Endothelial cell of umbilical vein (primary cell): ENCODE measurements around the gene B3GNT3. TPM values are rescaled to one million over a fixed set of nuclear protein-coding genes. Genes with fewer than 3 reads are reported as not detected.
"Not testable (repeated sequence)": the region's sequence is repeated elsewhere in the genome, so short reads cannot be mapped to it uniquely, and the experiment has no call there.

Experiments
- BruUV-seq: library from RNA; stranded (reverse); fragments of 400-500 nt; replicated peaks from 2 replicates; lab custom pipeline; 2021; lab: Mats Ljungman, UMichigan
- CTCF ChIA-PET: fragments of 300-600, 350-600 bp; sonication (Branson Sonifier 250); formaldehyde crosslinking; loops from one replicate; lab custom pipeline; 2021; ENCODE audit warnings: antibody characterized with exemption, inconsistent platforms; lab: Charles Lee
- POLR2A ChIA-PET: fragments of 300-600, 350-600 bp; sonication (Branson Sonifier 250); formaldehyde crosslinking; loops from one replicate; lab custom pipeline; 2021; ENCODE audit warnings: antibody characterized with exemption, inconsistent platforms; lab: Charles Lee
- DNase-seq: peaks from one replicate; pipeline ENCODE4 v3.0.0-alpha.2; 2011; ENCODE audit warnings: low read depth, low spot score
- FAIRE-seq: peaks from 2 replicates; lab custom pipeline; 2011; peaks lifted over from hg19 to GRCh38; lab: Jason Lieb, UNC
- H2AFZ ChIP-seq: 2 replicates; pipeline ENCODE4 v1.6.0; 2012; ENCODE audit warnings: low read depth, low read length, control low read depth, inconsistent platforms
- H3K27ac ChIP-seq: 2 replicates; pipeline ENCODE4 v1.5.1; 2011; ENCODE audit warnings: low read depth, mild to moderate bottlenecking, control low read depth, low read length, moderate library complexity; ENCODE audit not compliant: insufficient read depth
- H3K27me3 ChIP-seq, 2 experiments: 2 replicates each; pipeline versions ENCODE4 v1.6.0 to v1.6.1; 2011; ENCODE audit warnings: low read length in 2 of 2, mixed read lengths in 1 of 2; ENCODE audit not compliant: control insufficient read depth in 2 of 2, insufficient read depth in 2 of 2
- H3K36me3 ChIP-seq, 2 experiments: 2 replicates in 1 of 2; 3 replicates in 1 of 2; pipeline ENCODE4 v1.5.1; 2011; ENCODE audit warnings: low read length in 2 of 2, mild to moderate bottlenecking in 1 of 2, moderate library complexity in 1 of 2; ENCODE audit not compliant: control insufficient read depth in 2 of 2, insufficient read depth in 2 of 2; ENCODE audit errors: extremely low read depth in 1 of 2
- H3K4me1 ChIP-seq: 3 replicates; pipeline ENCODE4 v1.5.1; 2011; ENCODE audit warnings: mild to moderate bottlenecking, low read length; ENCODE audit not compliant: control insufficient read depth, insufficient read depth; ENCODE audit errors: extremely low read depth
- H3K4me2 ChIP-seq: 2 replicates; pipeline ENCODE4 v1.6.1; 2011; ENCODE audit warnings: low read length, control low read depth, mixed read lengths; ENCODE audit not compliant: insufficient read depth
- H3K4me3 ChIP-seq, 3 experiments: fragments of 200-600 bp in 1 of 3; sonication (generic), shearing (Covaris generic) in 1 of 3; replicated peaks in 1 of 3; 2 replicates each; pipeline ENCODE4 v1.5.1; 2011 to 2016; ENCODE audit warnings: control low read depth in 3 of 3, low read length in 3 of 3, mild to moderate bottlenecking in 2 of 3, inconsistent platforms in 1 of 3, low read depth in 1 of 3, moderate library complexity in 1 of 3; ENCODE audit not compliant: insufficient read depth in 1 of 3
- H3K79me2 ChIP-seq: 2 replicates; pipeline ENCODE4 v1.6.0; 2012; ENCODE audit warnings: low read length, inconsistent platforms; ENCODE audit not compliant: control insufficient read depth, insufficient read depth
- H3K9ac ChIP-seq: replicated peaks from 2 replicates; pipeline ENCODE3; 2011; ENCODE audit warnings: low read length, control low read depth; ENCODE audit not compliant: insufficient read depth; ENCODE audit errors: extremely low read depth
- H3K9me1 ChIP-seq: replicated peaks from 3 replicates; pipeline ENCODE4 v1.6.0; 2011; ENCODE audit warnings: mild to moderate bottlenecking, low read length; ENCODE audit not compliant: control insufficient read depth, insufficient read depth; ENCODE audit errors: extremely low read depth
- H3K9me3 ChIP-seq: replicated peaks from 2 replicates; pipeline ENCODE4 v1.5.1; 2012; ENCODE audit warnings: low read length, inconsistent platforms; ENCODE audit not compliant: control insufficient read depth, insufficient read depth
- H4K20me1 ChIP-seq: replicated peaks from 2 replicates; pipeline ENCODE3; 2011; ENCODE audit warnings: mild to moderate bottlenecking, low read length; ENCODE audit not compliant: control insufficient read depth, insufficient read depth; ENCODE audit errors: extremely low read depth
- GATA2 ChIP-seq: IDR thresholded peaks from 2 replicates; pipeline ENCODE4 v1.7.0; 2011; ENCODE audit warnings: low read depth, mild to moderate bottlenecking, moderate library complexity, mixed read lengths, low read length; ENCODE audit not compliant: insufficient read length, insufficient read depth
- dilution Hi-C: fragments of 300-500 bp; cut with MboI; formaldehyde crosslinking; loops from one replicate; pipeline ENCODE4 v1.15.0; 2019; ENCODE audit warnings: low sequenced_read_pairs; ENCODE audit not compliant: extremely low pct_ligation_motif_present
- intact Hi-C: fragments of 100-400 bp; cut with micrococcal nuclease; formaldehyde crosslinking; loops from one replicate; pipeline ENCODE4 v1.10.0; 2022
- polyA plus RNA-seq, 4 experiments: library from polyadenylated mRNA; depleted of rRNA in 3 of 4; stranded (reverse) in 3 of 4; unstranded in 1 of 4; fragments of >200 nt; gene quantifications; 2 replicates each; pipeline versions ENCODE4 v1.2.1 to v1.2.3, GENCODE V29; 2011 to 2012; ENCODE audit warnings: missing spikeins in 1 of 4
- total RNA-seq: library from RNA; stranded (reverse); gene quantifications from 2 replicates; pipeline ENCODE4 v1.2.3, GENCODE V29; 2021
- TF ChIP-seq, protein P1 (sequence below), 2 donors: IDR thresholded peaks; 1 replicate in 1 of 2; 2 replicates in 1 of 2; pipeline ENCODE4 v1.5.1; 2011; ENCODE audit warnings: low read length in 2 of 2, mild to moderate bottlenecking in 2 of 2, moderate library complexity in 2 of 2, control low read depth in 1 of 2, inconsistent platforms in 1 of 2, low read depth in 1 of 2; ENCODE audit not compliant: insufficient read depth in 1 of 2; ENCODE audit errors: extremely low read depth in 1 of 2

B3GNT3 gene
- total and polyA plus RNA-seq, 2 donors (not counting 3 experiments of a cell fraction or from before 2014, with no cell fraction given), result 0.10 TPM; not detected in 1

DNA sequence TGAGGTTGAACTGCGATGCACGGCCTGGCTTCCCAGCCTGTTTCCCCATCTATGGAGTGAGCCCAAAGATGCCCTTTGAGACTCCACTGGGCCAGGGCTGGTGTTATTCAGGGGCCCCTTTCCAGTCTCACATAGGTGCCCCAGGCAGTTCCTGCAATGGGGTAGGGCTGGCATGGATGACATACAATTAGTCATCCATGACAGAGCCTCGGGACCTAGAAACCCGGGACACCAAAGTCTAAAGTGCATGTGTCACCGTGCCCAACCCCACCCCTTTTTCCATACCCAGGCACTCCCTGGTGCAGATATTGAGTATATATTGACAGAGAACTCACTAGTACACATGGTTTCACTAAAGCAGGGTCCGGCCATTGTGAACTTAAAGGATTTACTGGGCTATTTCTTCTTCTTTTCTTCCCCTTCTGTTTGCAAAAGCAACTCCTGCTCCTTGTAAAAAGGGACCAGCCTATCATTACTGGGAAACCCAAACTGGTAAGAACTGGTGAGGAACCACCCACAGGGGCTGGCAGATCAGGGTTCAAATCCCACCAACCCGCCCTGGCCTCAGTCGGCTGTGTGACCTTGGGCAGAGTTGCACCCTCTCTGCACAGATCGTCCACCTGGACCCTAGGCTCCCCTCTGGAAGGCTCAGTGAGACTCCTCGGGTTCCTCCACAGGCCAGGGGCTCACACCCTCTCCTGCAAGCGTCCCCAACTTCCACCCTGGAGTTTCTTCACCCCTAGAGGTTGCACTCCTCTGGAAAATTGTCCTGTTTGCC is 2.7 kb downstream of the B3GNT3 start:
- BruUV-seq, result no TSS peak
- CTCF ChIA-PET, result interaction anchor here (1.0 to 1.2 kb wide), 2 partner anchors 14 to 58 kb away, joined by 3 read pairs; no protein-coding TSS in a partner anchor
- Histone ChIP-seq H3K9ac (no peak overlapping the region), H3K27ac (no peak overlapping the region), H3K9me1 (no peaks in the 10 kb centered on the region), H3K4me3 (no peak overlapping the region), H3K9me3 (no peaks in the 10 kb centered on the region), H3K36me3 (no peaks in the 10 kb centered on the region), H3K4me2 (no peak overlapping the region), H3K4me1 (peaks cover 3% of the 10 kb centered on the region), H2AFZ (no peak overlapping the region), H3K27me3 (peaks cover 13 to 14% of the 10 kb centered on the region in 2 experiments), H4K20me1 (no peaks in the 10 kb centered on the region), H3K79me2 (no peaks in the 10 kb centered on the region)
- DNase-seq (no peak), FAIRE-seq (no peak)
- no peak for TF ChIP-seq GATA2
- TF ChIP-seq, protein P1, sequence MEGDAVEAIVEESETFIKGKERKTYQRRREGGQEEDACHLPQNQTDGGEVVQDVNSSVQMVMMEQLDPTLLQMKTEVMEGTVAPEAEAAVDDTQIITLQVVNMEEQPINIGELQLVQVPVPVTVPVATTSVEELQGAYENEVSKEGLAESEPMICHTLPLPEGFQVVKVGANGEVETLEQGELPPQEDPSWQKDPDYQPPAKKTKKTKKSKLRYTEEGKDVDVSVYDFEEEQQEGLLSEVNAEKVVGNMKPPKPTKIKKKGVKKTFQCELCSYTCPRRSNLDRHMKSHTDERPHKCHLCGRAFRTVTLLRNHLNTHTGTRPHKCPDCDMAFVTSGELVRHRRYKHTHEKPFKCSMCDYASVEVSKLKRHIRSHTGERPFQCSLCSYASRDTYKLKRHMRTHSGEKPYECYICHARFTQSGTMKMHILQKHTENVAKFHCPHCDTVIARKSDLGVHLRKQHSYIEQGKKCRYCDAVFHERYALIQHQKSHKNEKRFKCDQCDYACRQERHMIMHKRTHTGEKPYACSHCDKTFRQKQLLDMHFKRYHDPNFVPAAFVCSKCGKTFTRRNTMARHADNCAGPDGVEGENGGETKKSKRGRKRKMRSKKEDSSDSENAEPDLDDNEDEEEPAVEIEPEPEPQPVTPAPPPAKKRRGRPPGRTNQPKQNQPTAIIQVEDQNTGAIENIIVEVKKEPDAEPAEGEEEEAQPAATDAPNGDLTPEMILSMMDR (IDR thresholded peaks at IDR 0.05; ENCODE audit: extremely low read depth in 1 of 2, insufficient read depth in 1 of 2, low read depth in 1 of 2, low read length in 2 of 2), result no peak
- intact Hi-C loops (no loop called here), dilution Hi-C loops (no loop called here)
- POLR2A ChIA-PET, result interaction anchor here (0.7 kb wide), 1 partner anchor 62 kb away, joined by 3 read pairs; no protein-coding TSS in a partner anchor

DNA sequence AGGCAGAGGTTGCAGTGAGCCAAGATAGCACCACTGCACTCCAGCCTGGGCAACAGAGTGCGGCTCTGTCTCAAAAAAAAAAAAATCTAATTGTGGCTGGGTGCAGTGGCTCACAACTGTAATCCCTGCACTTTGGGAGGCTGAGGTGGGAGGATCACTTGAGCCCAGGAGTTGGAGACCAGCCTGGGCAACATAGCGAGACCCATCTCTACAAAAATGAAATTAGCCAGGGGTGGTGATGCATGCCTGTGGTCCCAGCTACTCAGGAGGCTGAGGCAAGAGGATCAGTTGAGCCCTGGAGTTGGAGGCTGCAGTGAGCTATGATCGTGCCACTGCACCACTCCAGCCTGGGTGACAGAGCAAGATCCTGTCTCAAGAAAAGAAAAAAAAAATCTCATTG is 3.7 kb downstream of the B3GNT3 start:
- H3K27ac ChIP-seq, H3K9me1 ChIP-seq, H2AFZ ChIP-seq, H3K36me3 ChIP-seq, intact Hi-C loops, H4K20me1 ChIP-seq, dilution Hi-C loops, H3K9me3 ChIP-seq, FAIRE-seq, H3K9ac ChIP-seq, H3K79me2 ChIP-seq, H3K4me1 ChIP-seq, H3K4me3 ChIP-seq, DNase-seq, BruUV-seq, H3K4me2 ChIP-seq: not testable (repeated sequence)
- CTCF ChIA-PET, result interaction anchor here (0.6 kb wide), 1 partner anchor 40 kb away, joined by 3 read pairs; no protein-coding TSS in a partner anchor
- H3K27me3 ChIP-seq, result peaks cover 12 to 14% of the 10 kb centered on the region in 2 experiments
- POLR2A ChIA-PET, result interaction anchor here (0.7 to 0.9 kb wide), 2 partner anchors 61 to 71 kb away, joined by 3 to 5 read pairs; no protein-coding TSS in a partner anchor
